H9 (cell line): Measurements from ENCODE around the gene CYTH3. TPM values are rescaled to one million over a fixed set of nuclear protein-coding genes. Genes with fewer than 3 reads are reported as not detected.

ENCODE experiments used
- DNase-seq: peaks from one replicate; pipeline ENCODE4 v3.0.0-alpha.2; 2017
- H2AFZ ChIP-seq: one replicate; pipeline ENCODE4 v1.6.1; 2013; ENCODE audit warnings: mild to moderate bottlenecking, low read length, control low read depth, moderate library complexity
- H2AK5ac ChIP-seq: 2 replicates; pipeline ENCODE4 v1.6.1; 2013; ENCODE audit warnings: low read length, control low read depth, mixed read lengths; ENCODE audit not compliant: insufficient read length
- H2BK120ac ChIP-seq: one replicate; pipeline ENCODE4 v1.6.1; 2013; ENCODE audit warnings: low read depth, mild to moderate bottlenecking, low read length, control low read depth, inconsistent platforms; ENCODE audit not compliant: poor library complexity, severe bottlenecking
- H2BK12ac ChIP-seq: 2 replicates; pipeline ENCODE4 v1.6.1; 2013; ENCODE audit warnings: low read length, control low read depth, mixed read lengths, low read depth; ENCODE audit not compliant: insufficient read length
- H2BK15ac ChIP-seq: 2 replicates; pipeline ENCODE4 v1.6.1; 2013; ENCODE audit warnings: low read depth, low read length, control low read depth
- H2BK20ac ChIP-seq: one replicate; pipeline ENCODE4 v1.6.1; 2013; ENCODE audit warnings: low read depth, mild to moderate bottlenecking, low read length, control low read depth, inconsistent platforms; ENCODE audit not compliant: poor library complexity, severe bottlenecking
- H2BK5ac ChIP-seq: 2 replicates; pipeline ENCODE4 v1.6.1; 2013; ENCODE audit warnings: low read length, control low read depth, mixed read lengths; ENCODE audit not compliant: insufficient read length
- H3K14ac ChIP-seq: 2 replicates; pipeline ENCODE4 v1.6.1; 2013; ENCODE audit warnings: low read length, control low read depth; ENCODE audit not compliant: insufficient read depth
- H3K18ac ChIP-seq: 2 replicates; pipeline ENCODE4 v1.6.1; 2013; ENCODE audit warnings: low read depth, mild to moderate bottlenecking, mixed read lengths, low read length, control low read depth; ENCODE audit not compliant: insufficient read length
- H3K23ac ChIP-seq: 2 replicates; pipeline ENCODE4 v1.6.1; 2013; ENCODE audit warnings: low read length, control low read depth, mixed read lengths, low read depth; ENCODE audit not compliant: insufficient read length
- H3K23me2 ChIP-seq: 2 replicates; pipeline ENCODE4 v1.6.1; 2013; ENCODE audit warnings: low read depth, mild to moderate bottlenecking, mixed read lengths, low read length, control low read depth; ENCODE audit not compliant: insufficient read length, poor library complexity, severe bottlenecking
- H3K27ac ChIP-seq: 2 replicates; pipeline ENCODE4 v1.5.1; 2013; ENCODE audit warnings: low read length, control low read depth, mixed read lengths, low read depth; ENCODE audit not compliant: insufficient read length
- H3K27me3 ChIP-seq: 2 replicates; pipeline ENCODE4 v1.6.1; 2013; ENCODE audit warnings: low read length, control low read depth, inconsistent platforms; ENCODE audit not compliant: insufficient read depth
- H3K4ac ChIP-seq: 2 replicates; pipeline ENCODE4 v1.6.1; 2013; ENCODE audit warnings: low read depth, mild to moderate bottlenecking, control low read depth, inconsistent platforms, low read length, moderate library complexity
- H3K4me1 ChIP-seq: 2 replicates; pipeline ENCODE4 v1.6.1; 2013; ENCODE audit warnings: low read length, control low read depth, inconsistent platforms; ENCODE audit not compliant: insufficient read depth
- H3K4me2 ChIP-seq: 2 replicates; pipeline ENCODE4 v1.6.1; 2013; ENCODE audit warnings: low read length, control low read depth, mixed read lengths; ENCODE audit not compliant: insufficient read length, insufficient read depth
- H3K56ac ChIP-seq: 2 replicates; pipeline ENCODE4 v1.6.1; 2013; ENCODE audit warnings: low read depth, mild to moderate bottlenecking, mixed read lengths, low read length, control low read depth; ENCODE audit not compliant: insufficient read length
- H3K79me1 ChIP-seq: 2 replicates; pipeline ENCODE4 v1.6.1; 2013; ENCODE audit warnings: low read depth, mild to moderate bottlenecking, moderate library complexity, low read length, control low read depth, inconsistent platforms; ENCODE audit not compliant: insufficient read depth, poor library complexity, severe bottlenecking
- H3K79me2 ChIP-seq: 2 replicates; pipeline ENCODE4 v1.6.1; 2013; ENCODE audit warnings: low read length, control low read depth, inconsistent platforms; ENCODE audit not compliant: insufficient read depth
- H3K9ac ChIP-seq: 2 replicates; pipeline ENCODE4 v1.6.1; 2013; ENCODE audit warnings: low read length, control low read depth, mixed read lengths; ENCODE audit not compliant: insufficient read length; ENCODE audit errors: extremely low read depth
- H3K9me3 ChIP-seq: one replicate; pipeline ENCODE4 v1.6.1; 2013; ENCODE audit warnings: low read depth, low read length, inconsistent platforms; ENCODE audit not compliant: control insufficient read depth
- H3T11ph ChIP-seq: one replicate; pipeline ENCODE4 v1.6.1; 2013; ENCODE audit warnings: mild to moderate bottlenecking, low read length, control low read depth, inconsistent platforms
- H4K20me1 ChIP-seq: one replicate; pipeline ENCODE4 v1.6.1; 2013; ENCODE audit not compliant: control insufficient read depth, insufficient read length, insufficient read depth
- H4K5ac ChIP-seq: 2 replicates; pipeline ENCODE4 v1.6.1; 2013; ENCODE audit warnings: low read depth, mild to moderate bottlenecking, mixed read lengths, low read length, control low read depth; ENCODE audit not compliant: insufficient read length
- H4K8ac ChIP-seq: replicated peaks from 2 replicates; pipeline ENCODE4 v1.6.1; 2013; ENCODE audit warnings: low read length, control low read depth, mixed read lengths, low read depth; ENCODE audit not compliant: insufficient read length
- H4K91ac ChIP-seq: 2 replicates; pipeline ENCODE4 v1.6.1; 2013; ENCODE audit warnings: low read depth, mild to moderate bottlenecking, moderate library complexity, mixed read lengths, low read length, control low read depth; ENCODE audit not compliant: insufficient read length
- H3K27ac Mint-ChIP-seq, 3 experiments: 2 replicates in 2 of 3; 3 replicates in 1 of 3; pipeline ENCODE4 v1.8.0; 2020 to 2021; ENCODE audit warnings: mixed read lengths in 3 of 3, mild to moderate bottlenecking in 1 of 3, moderate library complexity in 1 of 3
- H3K27me3 Mint-ChIP-seq: 2 replicates; pipeline ENCODE4 v1.8.0; 2021; ENCODE audit warnings: low read depth, mild to moderate bottlenecking, moderate library complexity, mixed read lengths
- H3K36me3 Mint-ChIP-seq, 3 experiments: 2 replicates in 2 of 3; 3 replicates in 1 of 3; pipeline ENCODE4 v1.8.0; 2020 to 2021; ENCODE audit warnings: low read depth in 3 of 3, mixed read lengths in 3 of 3; ENCODE audit not compliant: insufficient read depth in 1 of 3
- H3K4me1 Mint-ChIP-seq, 2 experiments: 2 replicates each; pipeline ENCODE4 v1.8.0; 2020; ENCODE audit warnings: mixed read lengths in 2 of 2
- H3K4me3 Mint-ChIP-seq, 2 experiments: 2 replicates in 1 of 2; 3 replicates in 1 of 2; pipeline ENCODE4 v1.8.0; 2020 to 2021; ENCODE audit warnings: mild to moderate bottlenecking in 2 of 2, mixed read lengths in 2 of 2, moderate library complexity in 1 of 2
- H3K9me3 Mint-ChIP-seq, 2 experiments: 2 replicates in 1 of 2; 3 replicates in 1 of 2; pipeline ENCODE4 v1.8.0; 2020; ENCODE audit warnings: mild to moderate bottlenecking in 2 of 2, mixed read lengths in 2 of 2, moderate library complexity in 1 of 2
- WGBS: extraction: QIAGEN DNeasy Blood & Tissue Kit; methylation state at CpG from one replicate; pipeline ENCODE4 v1.1.7; 2013; ENCODE audit warnings: missing lambda C conversion rate, low lambda C conversion rate, mixed read lengths; ENCODE audit not compliant: insufficient read length; ENCODE audit errors: extremely low coverage; 5-methylcytosine and 5-hydroxymethylcytosine counted together
- total RNA-seq: library from RNA; stranded (reverse); gene quantifications from 2 replicates; pipeline ENCODE4 v1.2.1, GENCODE V29; 2021
- TF ChIP-seq, protein P1 (sequence below): fragments of 200-600 bp; sonication (generic); conservative IDR thresholded peaks from 3 replicates; pipeline ENCODE4 v1.8.0; 2021; ENCODE audit warnings: antibody characterized with exemption, mild to moderate bottlenecking

The CYTH3 gene
- total RNA-seq, 1 experiment from 2014 or later: 12.3 TPM

DNA sequence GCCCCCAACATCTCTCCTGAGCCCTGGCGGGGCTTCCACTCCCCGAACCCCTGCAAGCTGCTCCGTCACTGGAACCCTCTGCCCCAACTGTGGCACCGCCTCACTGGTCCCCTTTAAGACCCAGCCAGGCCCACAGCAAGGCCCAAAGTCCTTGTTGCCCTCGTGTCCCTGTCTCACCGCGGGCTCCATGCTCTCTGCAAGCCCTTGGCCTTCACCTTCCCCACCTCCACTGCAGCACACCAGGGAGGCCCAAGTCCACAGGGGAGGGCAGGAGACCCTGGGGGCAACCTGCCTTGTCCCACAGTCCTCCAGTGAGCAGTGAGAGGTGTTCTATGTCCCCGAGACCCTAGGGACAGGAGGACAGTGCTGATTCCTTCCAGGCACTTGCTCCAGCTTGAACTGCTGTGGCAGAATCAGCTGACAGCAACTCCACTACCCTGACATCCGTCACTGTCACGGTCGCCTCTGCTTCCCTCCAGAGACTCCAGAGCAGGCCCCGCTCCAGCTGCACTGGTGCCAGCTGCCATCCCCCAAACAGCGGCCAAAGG lies 105.3 kb downstream of the CYTH3 start:
- no peaks in the 10 kb centered on the region for H3K23me2 ChIP-seq
- H3K27ac Mint-ChIP-seq: peak overlapping the region; percentile 83 to 92 (median 89); a peak in 6 of 7 replicates
- no peak overlapping the region for H2AFZ ChIP-seq
- no peak for DNase-seq
- H3K9ac ChIP-seq: no peak overlapping the region
- no peaks in the 10 kb centered on the region for H3K9me3 ChIP-seq
- H2AK5ac ChIP-seq: no peak overlapping the region
- peaks cover 12 to 31% of the 10 kb centered on the region in 2 experiments for H3K4me1 Mint-ChIP-seq
- H3K79me2 ChIP-seq: no peaks in the 10 kb centered on the region
- TF ChIP-seq, protein P1, sequence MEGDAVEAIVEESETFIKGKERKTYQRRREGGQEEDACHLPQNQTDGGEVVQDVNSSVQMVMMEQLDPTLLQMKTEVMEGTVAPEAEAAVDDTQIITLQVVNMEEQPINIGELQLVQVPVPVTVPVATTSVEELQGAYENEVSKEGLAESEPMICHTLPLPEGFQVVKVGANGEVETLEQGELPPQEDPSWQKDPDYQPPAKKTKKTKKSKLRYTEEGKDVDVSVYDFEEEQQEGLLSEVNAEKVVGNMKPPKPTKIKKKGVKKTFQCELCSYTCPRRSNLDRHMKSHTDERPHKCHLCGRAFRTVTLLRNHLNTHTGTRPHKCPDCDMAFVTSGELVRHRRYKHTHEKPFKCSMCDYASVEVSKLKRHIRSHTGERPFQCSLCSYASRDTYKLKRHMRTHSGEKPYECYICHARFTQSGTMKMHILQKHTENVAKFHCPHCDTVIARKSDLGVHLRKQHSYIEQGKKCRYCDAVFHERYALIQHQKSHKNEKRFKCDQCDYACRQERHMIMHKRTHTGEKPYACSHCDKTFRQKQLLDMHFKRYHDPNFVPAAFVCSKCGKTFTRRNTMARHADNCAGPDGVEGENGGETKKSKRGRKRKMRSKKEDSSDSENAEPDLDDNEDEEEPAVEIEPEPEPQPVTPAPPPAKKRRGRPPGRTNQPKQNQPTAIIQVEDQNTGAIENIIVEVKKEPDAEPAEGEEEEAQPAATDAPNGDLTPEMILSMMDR: no peak
- H2BK15ac ChIP-seq: no peak overlapping the region
- no peaks in the 10 kb centered on the region for H3K79me1 ChIP-seq
- H3K27me3 ChIP-seq: no peaks in the 10 kb centered on the region
- peaks cover 5 to 13% (median 5%) of the 10 kb centered on the region in 3 experiments; a peak in 6 of 7 replicates for H3K36me3 Mint-ChIP-seq
- no peak overlapping the region for H3K4ac ChIP-seq
- H3K56ac ChIP-seq: no peak overlapping the region
- H4K20me1 ChIP-seq: no peaks in the 10 kb centered on the region
- no peak overlapping the region for H4K8ac ChIP-seq
- H3K23ac ChIP-seq: no peak overlapping the region
- H2BK12ac ChIP-seq: no peak overlapping the region
- H3K4me2 ChIP-seq: no peak overlapping the region
- H4K5ac ChIP-seq: no peak overlapping the region
- H4K91ac ChIP-seq: no peak overlapping the region
- H3K27me3 Mint-ChIP-seq: no peaks in the 10 kb centered on the region; the same call in none of the 2 replicates
- H2BK120ac ChIP-seq: no peak overlapping the region
- H3K14ac ChIP-seq: no peak overlapping the region; the same call in 1 of the 2 replicates
- no CpG with 5 or more reads among the region's 13 CpGs for WGBS
- H3K4me3 Mint-ChIP-seq: no peak overlapping the region; a peak in 1 of 5 replicates
- no peak overlapping the region for H2BK20ac ChIP-seq
- no peak overlapping the region for H3K18ac ChIP-seq
- H3K27ac ChIP-seq: no peak overlapping the region
- H3K4me1 ChIP-seq: peaks cover 2% of the 10 kb centered on the region; the same call in 1 of the 2 replicates
- H3K9me3 Mint-ChIP-seq: no peaks in the 10 kb centered on the region
- H2BK5ac ChIP-seq: no peak overlapping the region
- no peak overlapping the region for H3T11ph ChIP-seq
